A673 (cell line): Measurements from ENCODE around the gene NDUFB6.

Source experiments
- EZH2 ChIP-seq: fragments of 200-600 bp; sonication (generic); IDR thresholded peaks from 2 replicates; pipeline ENCODE4 v1.6.1; 2017; ENCODE audit warnings: borderline replicate concordance, low read depth, mild to moderate bottlenecking, mixed read lengths, antibody characterized with exemption, low read length; ENCODE audit not compliant: poor library complexity, severe bottlenecking
- TF ChIP-seq, protein P1 (sequence below): fragments of 300-800, 200-600 bp; sonication (generic); conservative IDR thresholded peaks from 2 replicates; pipeline ENCODE4 v1.5.1; 2017; ENCODE audit warnings: low read depth, mild to moderate bottlenecking, antibody characterized with exemption, low read length, moderate library complexity, mixed read lengths

DNA sequence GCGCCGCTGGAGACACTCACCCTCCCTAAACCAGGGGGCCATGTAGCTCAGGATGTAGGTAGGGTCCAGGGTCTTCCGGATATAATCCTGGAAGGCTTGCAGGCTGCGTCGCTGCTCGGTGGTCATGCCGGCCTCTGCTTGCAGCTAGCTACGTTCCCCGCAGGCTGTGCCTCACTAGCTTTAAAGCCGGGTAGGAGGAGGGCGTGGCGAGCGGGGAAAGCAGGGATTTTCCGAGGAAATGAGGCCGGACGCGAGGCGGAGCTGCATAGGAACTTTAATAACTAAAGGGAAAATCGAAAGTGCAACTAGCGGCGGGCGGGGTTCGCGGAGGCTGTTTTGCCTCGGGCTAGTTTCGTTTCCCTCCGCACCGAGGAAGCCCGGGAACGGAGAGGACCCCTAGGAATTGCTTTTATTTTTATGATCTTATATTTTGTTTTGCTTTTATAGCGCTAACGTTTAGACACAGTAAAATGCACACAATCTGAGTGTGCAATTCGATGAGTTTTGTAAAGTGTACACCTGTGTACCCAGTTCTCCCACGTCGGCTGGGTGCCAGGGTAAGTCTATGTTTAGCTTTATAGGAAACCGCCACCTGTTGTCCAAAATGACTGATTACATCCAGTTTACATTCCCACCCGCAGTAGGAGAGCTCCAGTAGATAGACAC lies 46.8 kb downstream of the NDUFB6 start, which contains the start of gene RIGI:
- TF ChIP-seq, protein P1, sequence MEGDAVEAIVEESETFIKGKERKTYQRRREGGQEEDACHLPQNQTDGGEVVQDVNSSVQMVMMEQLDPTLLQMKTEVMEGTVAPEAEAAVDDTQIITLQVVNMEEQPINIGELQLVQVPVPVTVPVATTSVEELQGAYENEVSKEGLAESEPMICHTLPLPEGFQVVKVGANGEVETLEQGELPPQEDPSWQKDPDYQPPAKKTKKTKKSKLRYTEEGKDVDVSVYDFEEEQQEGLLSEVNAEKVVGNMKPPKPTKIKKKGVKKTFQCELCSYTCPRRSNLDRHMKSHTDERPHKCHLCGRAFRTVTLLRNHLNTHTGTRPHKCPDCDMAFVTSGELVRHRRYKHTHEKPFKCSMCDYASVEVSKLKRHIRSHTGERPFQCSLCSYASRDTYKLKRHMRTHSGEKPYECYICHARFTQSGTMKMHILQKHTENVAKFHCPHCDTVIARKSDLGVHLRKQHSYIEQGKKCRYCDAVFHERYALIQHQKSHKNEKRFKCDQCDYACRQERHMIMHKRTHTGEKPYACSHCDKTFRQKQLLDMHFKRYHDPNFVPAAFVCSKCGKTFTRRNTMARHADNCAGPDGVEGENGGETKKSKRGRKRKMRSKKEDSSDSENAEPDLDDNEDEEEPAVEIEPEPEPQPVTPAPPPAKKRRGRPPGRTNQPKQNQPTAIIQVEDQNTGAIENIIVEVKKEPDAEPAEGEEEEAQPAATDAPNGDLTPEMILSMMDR, result peak; percentile 70
- TF ChIP-seq EZH2, result no peak
